Sigmoid colon (tissue), 7 donors: ENCODE results near the gene ARHGAP6. TPM values are rescaled to one million over a fixed set of nuclear protein-coding genes. Genes with fewer than 3 reads are reported as not detected.

Experiments used
- DNase-seq: peaks from one replicate; pipeline ENCODE4 v3.0.0-alpha.2; 2019
- H3K27ac ChIP-seq, 4 donors: fragments of 200-600 bp; sonication (generic); one replicate each; pipeline ENCODE4 v1.5.1; 2016 to 2019; ENCODE audit warnings: mild to moderate bottlenecking in 1 of 4
- H3K27me3 ChIP-seq, 3 donors: fragments of 200-600 bp; sonication (generic); one replicate each; pipeline ENCODE4 v1.5.1; 2019; ENCODE audit warnings: mild to moderate bottlenecking in 1 of 3
- H3K36me3 ChIP-seq, 4 donors: fragments of 200-600 bp; sonication (generic); one replicate each; pipeline ENCODE4 v1.5.1; 2016 to 2019
- H3K4me1 ChIP-seq, 4 donors: fragments of 200-600 bp; sonication (generic); one replicate each; pipeline ENCODE4 v1.5.1; 2017 to 2019
- H3K4me3 ChIP-seq, 4 donors: fragments of 200-600 bp; sonication (generic); one replicate each; pipeline ENCODE4 v1.5.1; 2017 to 2019; ENCODE audit warnings: mild to moderate bottlenecking in 2 of 4, moderate library complexity in 1 of 4
- H3K9me3 ChIP-seq, 4 donors: fragments of 200-600 bp in 3 of 4; sonication (generic) in 3 of 4; one replicate each; pipeline versions ENCODE4 v1.5.1 to v1.6.1; 2013 to 2019
- EP300 ChIP-seq, 4 donors: sonication (generic); formaldehyde crosslinking; IDR thresholded peaks; one replicate each; pipeline ENCODE4 v1.6.1; 2017; ENCODE audit warnings: antibody characterized with exemption in 4 of 4
- POLR2A ChIP-seq, 2 donors: fragments of 450-650 bp; IDR thresholded peaks; one replicate each; pipeline ENCODE4 v1.6.1; 2016; ENCODE audit warnings: antibody characterized with exemption in 2 of 2, mild to moderate bottlenecking in 2 of 2, moderate library complexity in 2 of 2
- POLR2AphosphoS5 ChIP-seq, 4 donors: sonication (generic); formaldehyde crosslinking; IDR thresholded peaks; one replicate each; pipeline ENCODE4 v1.6.1; 2017; ENCODE audit warnings: antibody characterized with exemption in 4 of 4
- WGBS, 2 donors: extraction: QIAGEN DNeasy Blood & Tissue Kit; methylation state at CpG; one replicate each; pipeline ENCODE4 v1.1.7; 2013; 5-methylcytosine and 5-hydroxymethylcytosine counted together
- intact Hi-C: fragments of 100-400 bp; cut with DNase I; formaldehyde crosslinking; loops from one replicate; pipeline ENCODE4 v1.15.1; 2023
- polyA plus RNA-seq, 3 donors: library from polyadenylated mRNA; stranded (reverse); fragments of 200-250 nt; gene quantifications; one replicate each; pipeline ENCODE4 v1.2.3, GENCODE V29; 2013
- total RNA-seq, 4 donors: library from RNA; depleted of rRNA; stranded (reverse); fragments of >200 nt; gene quantifications; one replicate each; pipeline ENCODE4 v1.1.0, GENCODE V29; 2016
- TF ChIP-seq, protein P1 (sequence below), 4 experiments: fragments of 450-650 bp in 3 of 4; fragments of 200-600 bp in 1 of 4; IDR thresholded peaks; one replicate each; pipeline ENCODE4 v1.5.1; 2016 to 2019; ENCODE audit warnings: antibody characterized with exemption in 4 of 4, mild to moderate bottlenecking in 3 of 4, moderate library complexity in 2 of 4
- donor health status: healthy with polysubstance abuse.
- donor health status: Bipolar disorder and iron deficiency.
- donor health status: healthy.

The ARHGAP6 gene
- total and polyA plus RNA-seq, 7 donors = 1.4 to 47.6 (median 36.2) TPM

- 84 to 93% methylated on average over 1 of the region's 1 CpG for WGBS, 2 donors
- intact Hi-C loops = no loop called here
- Histone ChIP-seq H3K27ac (no peak overlapping the region), H3K36me3 (no peaks in the 10 kb centered on the region), H3K4me3 (no peak overlapping the region), H3K4me1 (no peaks in the 10 kb centered on the region), H3K27me3 (no peaks in the 10 kb centered on the region), H3K9me3 (no peaks in the 10 kb centered on the region)
- no peak for DNase-seq
- TF ChIP-seq EP300 (IDR thresholded peaks at IDR 0.05) = no peak
- no peak for TF ChIP-seq POLR2AphosphoS5 (IDR thresholded peaks at IDR 0.05)
- TF ChIP-seq POLR2A (IDR thresholded peaks at IDR 0.05) = no peak
- TF ChIP-seq, protein P1, sequence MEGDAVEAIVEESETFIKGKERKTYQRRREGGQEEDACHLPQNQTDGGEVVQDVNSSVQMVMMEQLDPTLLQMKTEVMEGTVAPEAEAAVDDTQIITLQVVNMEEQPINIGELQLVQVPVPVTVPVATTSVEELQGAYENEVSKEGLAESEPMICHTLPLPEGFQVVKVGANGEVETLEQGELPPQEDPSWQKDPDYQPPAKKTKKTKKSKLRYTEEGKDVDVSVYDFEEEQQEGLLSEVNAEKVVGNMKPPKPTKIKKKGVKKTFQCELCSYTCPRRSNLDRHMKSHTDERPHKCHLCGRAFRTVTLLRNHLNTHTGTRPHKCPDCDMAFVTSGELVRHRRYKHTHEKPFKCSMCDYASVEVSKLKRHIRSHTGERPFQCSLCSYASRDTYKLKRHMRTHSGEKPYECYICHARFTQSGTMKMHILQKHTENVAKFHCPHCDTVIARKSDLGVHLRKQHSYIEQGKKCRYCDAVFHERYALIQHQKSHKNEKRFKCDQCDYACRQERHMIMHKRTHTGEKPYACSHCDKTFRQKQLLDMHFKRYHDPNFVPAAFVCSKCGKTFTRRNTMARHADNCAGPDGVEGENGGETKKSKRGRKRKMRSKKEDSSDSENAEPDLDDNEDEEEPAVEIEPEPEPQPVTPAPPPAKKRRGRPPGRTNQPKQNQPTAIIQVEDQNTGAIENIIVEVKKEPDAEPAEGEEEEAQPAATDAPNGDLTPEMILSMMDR (IDR thresholded peaks at IDR 0.05) = no peak
These were observed 392.2 kb downstream of the ARHGAP6 start for GRCh38 chrX:11273544-11273943.

GRCh38 chrX:11272863-11273262, 392.9 kb downstream of the ARHGAP6 start:
- H3K27me3 ChIP-seq = no peaks in the 10 kb centered on the region
- no peak overlapping the region for H3K4me3 ChIP-seq
- H3K4me1 ChIP-seq = no peaks in the 10 kb centered on the region
- no peak overlapping the region for H3K27ac ChIP-seq
- H3K9me3 ChIP-seq = no peaks in the 10 kb centered on the region
- WGBS, 2 donors = 90 to 95% methylated on average over 5 of the region's 5 CpGs
- no peak for TF ChIP-seq POLR2A (IDR thresholded peaks at IDR 0.05)
- no peak for TF ChIP-seq EP300 (IDR thresholded peaks at IDR 0.05)
- no peak for TF ChIP-seq POLR2AphosphoS5 (IDR thresholded peaks at IDR 0.05)
- TF ChIP-seq, protein P1 (IDR thresholded peaks at IDR 0.05) = no peak
- no peaks in the 10 kb centered on the region for H3K36me3 ChIP-seq
- DNase-seq = no peak
- intact Hi-C loops = no loop called here

DNA sequence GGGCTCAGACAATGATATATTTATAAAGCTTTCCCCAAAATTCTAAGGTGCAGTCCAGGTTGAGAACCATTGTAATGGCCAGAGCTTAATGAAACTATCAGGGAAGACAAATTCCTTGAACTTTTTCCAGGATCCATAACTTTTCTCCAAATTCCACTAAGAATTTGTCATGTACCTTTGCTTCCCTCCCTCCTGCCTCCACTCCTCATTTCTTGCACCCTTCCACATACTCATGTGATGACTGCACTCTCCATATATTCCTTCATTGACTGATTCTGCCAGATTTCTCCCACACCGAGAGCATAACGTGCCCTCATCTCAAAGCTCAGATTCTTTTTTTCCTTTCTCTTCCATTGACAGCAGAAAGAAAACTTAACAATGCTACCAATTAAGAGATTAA, 393.4 kb downstream of the ARHGAP6 start:
- 90% methylated on average over 2 of the region's 2 CpGs for WGBS, 2 donors
- H3K27ac ChIP-seq = no peak overlapping the region

DNA sequence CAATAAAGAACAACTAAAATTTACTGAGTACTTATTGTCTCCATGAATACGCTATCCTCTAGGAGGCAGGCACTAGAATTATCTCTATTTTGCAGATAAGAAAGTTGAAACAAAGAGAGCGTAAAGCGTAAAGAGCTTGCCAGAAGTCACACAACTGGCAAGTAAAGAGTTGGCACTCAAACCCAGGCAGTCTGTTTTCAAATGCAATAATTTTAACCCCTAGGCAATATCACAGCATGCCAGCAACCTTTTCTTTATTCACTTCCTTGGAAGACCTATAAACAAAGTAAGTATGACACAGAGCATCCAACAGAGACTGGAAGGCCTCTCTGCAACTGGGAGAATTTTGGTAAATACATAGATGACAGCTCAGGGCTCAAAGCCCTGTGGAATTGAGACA, 395.7 kb downstream of the ARHGAP6 start:
- WGBS, 2 donors = 26 to 71% methylated on average over 3 of the region's 3 CpGs
- Histone ChIP-seq H3K36me3 (no peaks in the 10 kb centered on the region), H3K27me3 (no peaks in the 10 kb centered on the region), H3K9me3 (no peaks in the 10 kb centered on the region), H3K4me1 (peaks cover 0 to 20% (median 0%) of the 10 kb centered on the region in 4 donors), H3K27ac (no peak overlapping the region), H3K4me3 (no peak overlapping the region)
- TF ChIP-seq, protein P1 (IDR thresholded peaks at IDR 0.05) = no peak
- TF ChIP-seq POLR2A (IDR thresholded peaks at IDR 0.05) = no peak
- no peak for TF ChIP-seq POLR2AphosphoS5 (IDR thresholded peaks at IDR 0.05)
- no peak for TF ChIP-seq EP300 (IDR thresholded peaks at IDR 0.05)
- DNase-seq = no peak
- intact Hi-C loops = no loop called here

More for the DNA sequence above, 393.4 kb downstream of the ARHGAP6 start:
- no peaks in the 10 kb centered on the region for H3K27me3 ChIP-seq
- peaks cover 0 to under 1% (median 0%) of the 10 kb centered on the region in 4 donors for H3K4me1 ChIP-seq
- H3K36me3 ChIP-seq = no peaks in the 10 kb centered on the region
- TF ChIP-seq, protein P1 (IDR thresholded peaks at IDR 0.05) = no peak
- TF ChIP-seq POLR2AphosphoS5 (IDR thresholded peaks at IDR 0.05) (no peak), POLR2A (IDR thresholded peaks at IDR 0.05) (no peak), EP300 (IDR thresholded peaks at IDR 0.05) (no peak)
- no peak overlapping the region for H3K4me3 ChIP-seq
- intact Hi-C loops = no loop called here
- DNase-seq = no peak
- H3K9me3 ChIP-seq = no peaks in the 10 kb centered on the region

DNA sequence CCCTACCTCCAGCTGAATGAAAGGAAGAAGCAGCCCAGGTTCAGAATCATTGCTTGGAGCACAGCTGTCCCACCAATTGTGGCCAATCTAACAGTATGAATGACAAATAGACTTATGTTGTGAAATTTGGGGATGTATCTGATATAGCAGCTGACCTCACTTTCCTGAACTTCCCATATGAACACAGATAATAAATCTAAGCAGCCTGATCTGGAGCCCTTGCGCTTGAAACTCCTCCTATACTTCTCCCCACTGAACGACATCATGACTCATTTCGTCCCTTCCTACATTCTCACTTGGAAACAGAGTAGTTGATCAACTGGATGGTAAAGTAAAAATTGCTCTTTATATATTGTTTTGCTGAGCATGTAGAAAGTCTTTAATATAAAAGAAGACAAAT, 396.7 kb downstream of the ARHGAP6 start:
- intact Hi-C loops = no loop called here
- DNase-seq = no peak
- Histone ChIP-seq H3K4me1 (peaks cover 0 to 21% (median 0%) of the 10 kb centered on the region in 4 donors), H3K4me3 (no peak overlapping the region), H3K9me3 (no peaks in the 10 kb centered on the region), H3K27me3 (no peaks in the 10 kb centered on the region), H3K27ac (no peak overlapping the region), H3K36me3 (no peaks in the 10 kb centered on the region)
- TF ChIP-seq EP300 (IDR thresholded peaks at IDR 0.05) (no peak), POLR2AphosphoS5 (IDR thresholded peaks at IDR 0.05) (no peak), POLR2A (IDR thresholded peaks at IDR 0.05) (no peak)
- TF ChIP-seq, protein P1 (IDR thresholded peaks at IDR 0.05) = no peak
- 85 to 90% methylated on average over 3 of the region's 3 CpGs for WGBS, 2 donors
